Measurements from ENCODE around the gene VAV2.
A peak's percentile ranks its signal among the peaks of the same experiment; 100 is the strongest.

The VAV2 gene

GRCh38 chr9:133963166-133963565, 29.0 kb downstream of the VAV2 start:
- H3K4me3 ChIP-seq (ENCODE audit: low read length), result no peak overlapping the region
- DNase-seq (ENCODE audit: low read depth), result no peak
- TF ChIP-seq CTCF (IDR thresholded peaks at IDR 0.05; ENCODE audit: insufficient read depth, low read depth, low read length, missing control alignments), result no peak

- H3K4me3 ChIP-seq (ENCODE audit: low read length), result no peak overlapping the region
- TF ChIP-seq CTCF (IDR thresholded peaks at IDR 0.05; ENCODE audit: insufficient read depth, low read depth, low read length, missing control alignments), result no peak
- DNase-seq (ENCODE audit: low read depth), result no peak
Measured at GRCh38 chr9:133962341-133962740, 29.8 kb downstream of the VAV2 start.

- TF ChIP-seq CTCF (IDR thresholded peaks at IDR 0.05; ENCODE audit: insufficient read depth, low read depth, low read length, missing control alignments), result no peak
- DNase-seq (ENCODE audit: low read depth), result no peak
- H3K4me3 ChIP-seq (ENCODE audit: low read length), result no peak overlapping the region
Measured at GRCh38 chr9:133961226-133962165, 30.6 kb downstream of the VAV2 start.

- H3K4me3 ChIP-seq (ENCODE audit: low read length), result no peak overlapping the region
- DNase-seq (ENCODE audit: low read depth), result peak; percentile 40
- TF ChIP-seq CTCF (IDR thresholded peaks at IDR 0.05; ENCODE audit: insufficient read depth, low read depth, low read length, missing control alignments), result peak; percentile 30
Measured at GRCh38 chr9:133960568-133961129, 31.5 kb downstream of the VAV2 start.

GRCh38 chr9:133959966-133960567, 32.1 kb downstream of the VAV2 start:
- TF ChIP-seq CTCF (IDR thresholded peaks at IDR 0.05; ENCODE audit: insufficient read depth, low read depth, low read length, missing control alignments), result no peak
- H3K4me3 ChIP-seq (ENCODE audit: low read length), result no peak overlapping the region
- DNase-seq (ENCODE audit: low read depth), result no peak

GRCh38 chr9:133959171-133959570, 33.0 kb downstream of the VAV2 start:
- no peak overlapping the region for H3K4me3 ChIP-seq (ENCODE audit: low read length)
- no peak for DNase-seq (ENCODE audit: low read depth)
- no peak for TF ChIP-seq CTCF (IDR thresholded peaks at IDR 0.05; ENCODE audit: insufficient read depth, low read depth, low read length, missing control alignments)
